ENCODE results near the gene GCA.

- TF ChIP-seq CTCF (IDR thresholded peaks at IDR 0.05; ENCODE audit: insufficient read depth, low read depth, low read length), result no peak
- TF ChIP-seq EZH2 (IDR thresholded peaks at IDR 0.05; ENCODE audit: insufficient read depth, low read length), result no peak
Observed at GRCh38 chr2:162308747-162309503, 35.0 kb upstream of the GCA start.
